Measurements from ENCODE around the gene CACNA1A. TPM values are rescaled to one million over a fixed set of nuclear protein-coding genes. Genes with fewer than 3 reads are reported as not detected.

Gene CACNA1A
- total RNA-seq, 1 donor from 2014 or later: 0.42 TPM

DNA sequence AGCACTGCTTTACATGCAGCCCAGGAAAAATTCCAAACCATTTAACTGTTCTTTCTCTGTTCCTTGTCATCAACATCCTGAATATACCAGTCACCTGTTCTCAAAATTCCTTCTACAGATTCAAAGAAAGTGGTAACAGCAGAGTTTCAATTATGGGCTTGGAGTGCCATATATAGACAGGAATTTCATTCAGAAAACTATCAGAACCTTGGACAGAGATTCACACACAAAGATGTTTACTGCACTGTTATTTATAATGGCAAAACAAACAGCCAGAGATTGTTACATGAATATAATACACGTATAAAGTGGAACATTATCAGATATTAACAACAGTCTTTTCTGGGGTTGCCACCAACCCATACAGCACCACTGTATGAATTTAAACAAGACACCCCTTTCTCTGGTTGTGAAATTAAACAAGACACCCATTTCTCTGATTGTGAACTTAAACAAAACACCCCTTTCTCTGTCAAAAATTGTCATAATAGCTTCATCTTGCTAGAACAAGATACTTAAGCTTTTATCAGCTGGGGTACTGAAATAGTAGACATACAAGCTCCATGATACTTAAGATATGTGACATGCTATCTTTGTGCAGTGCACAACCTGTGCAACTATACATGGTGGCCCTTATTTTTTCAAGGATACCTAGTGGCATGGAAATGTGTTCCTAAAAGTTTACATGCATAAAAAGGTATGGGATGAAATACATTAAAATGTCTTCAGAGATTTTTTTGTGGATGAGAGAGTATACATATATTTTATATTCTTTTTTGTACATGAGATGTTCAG lies 12.6 kb downstream of the CACNA1A start:
- H3K27me3 Mint-ChIP-seq (ENCODE audit: low read depth): no peaks in the 10 kb centered on the region
- TF ChIP-seq, protein P1, sequence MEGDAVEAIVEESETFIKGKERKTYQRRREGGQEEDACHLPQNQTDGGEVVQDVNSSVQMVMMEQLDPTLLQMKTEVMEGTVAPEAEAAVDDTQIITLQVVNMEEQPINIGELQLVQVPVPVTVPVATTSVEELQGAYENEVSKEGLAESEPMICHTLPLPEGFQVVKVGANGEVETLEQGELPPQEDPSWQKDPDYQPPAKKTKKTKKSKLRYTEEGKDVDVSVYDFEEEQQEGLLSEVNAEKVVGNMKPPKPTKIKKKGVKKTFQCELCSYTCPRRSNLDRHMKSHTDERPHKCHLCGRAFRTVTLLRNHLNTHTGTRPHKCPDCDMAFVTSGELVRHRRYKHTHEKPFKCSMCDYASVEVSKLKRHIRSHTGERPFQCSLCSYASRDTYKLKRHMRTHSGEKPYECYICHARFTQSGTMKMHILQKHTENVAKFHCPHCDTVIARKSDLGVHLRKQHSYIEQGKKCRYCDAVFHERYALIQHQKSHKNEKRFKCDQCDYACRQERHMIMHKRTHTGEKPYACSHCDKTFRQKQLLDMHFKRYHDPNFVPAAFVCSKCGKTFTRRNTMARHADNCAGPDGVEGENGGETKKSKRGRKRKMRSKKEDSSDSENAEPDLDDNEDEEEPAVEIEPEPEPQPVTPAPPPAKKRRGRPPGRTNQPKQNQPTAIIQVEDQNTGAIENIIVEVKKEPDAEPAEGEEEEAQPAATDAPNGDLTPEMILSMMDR (IDR thresholded peaks at IDR 0.05): no peak
- H3K36me3 Mint-ChIP-seq (ENCODE audit: low read depth): no peaks in the 10 kb centered on the region

GRCh38 chr19:13492128-13492527 lies 14.2 kb downstream of the CACNA1A start:
- no peaks in the 10 kb centered on the region for H3K4me1 Mint-ChIP-seq (ENCODE audit: low read depth)
- H3K36me3 Mint-ChIP-seq (ENCODE audit: low read depth): no peaks in the 10 kb centered on the region
- H3K27me3 Mint-ChIP-seq (ENCODE audit: low read depth): no peaks in the 10 kb centered on the region
- peaks cover 8% of the 10 kb centered on the region for H3K9me3 Mint-ChIP-seq (ENCODE audit: low read depth)
- no peak overlapping the region for H3K4me3 Mint-ChIP-seq (ENCODE audit: unreplicated experiment)
- H3K27ac Mint-ChIP-seq (ENCODE audit: unreplicated experiment): no peak overlapping the region
- TF ChIP-seq, protein P1 (IDR thresholded peaks at IDR 0.05): no peak
- DNase-seq (ENCODE audit: low spot score): no peak

More for the DNA sequence above, 12.6 kb downstream of the CACNA1A start:
- Mint-ChIP-seq H3K9me3 (ENCODE audit: low read depth) (peaks cover 8% of the 10 kb centered on the region), H3K4me3 (ENCODE audit: unreplicated experiment) (no peak overlapping the region), H3K27ac (ENCODE audit: unreplicated experiment) (no peak overlapping the region), H3K4me1 (ENCODE audit: low read depth) (no peaks in the 10 kb centered on the region)
- DNase-seq (ENCODE audit: low spot score): no peak

GRCh38 chr19:13487985-13488384 lies 18.3 kb downstream of the CACNA1A start:
- TF ChIP-seq, protein P1 (IDR thresholded peaks at IDR 0.05): no peak
- no peak for DNase-seq (ENCODE audit: low spot score)
- Mint-ChIP-seq H3K9me3 (ENCODE audit: low read depth) (peaks cover 4% of the 10 kb centered on the region), H3K4me3 (ENCODE audit: unreplicated experiment) (no peak overlapping the region), H3K27me3 (ENCODE audit: low read depth) (peaks cover 9% of the 10 kb centered on the region), H3K36me3 (ENCODE audit: low read depth) (no peaks in the 10 kb centered on the region), H3K4me1 (ENCODE audit: low read depth) (no peaks in the 10 kb centered on the region), H3K27ac (ENCODE audit: unreplicated experiment) (no peak overlapping the region)

- no peaks in the 10 kb centered on the region for H3K36me3 Mint-ChIP-seq (ENCODE audit: low read depth)
- no peak overlapping the region for H3K4me3 Mint-ChIP-seq (ENCODE audit: unreplicated experiment)
- no peak for DNase-seq (ENCODE audit: low spot score)
- peaks cover 6% of the 10 kb centered on the region for H3K9me3 Mint-ChIP-seq (ENCODE audit: low read depth)
- H3K27me3 Mint-ChIP-seq (ENCODE audit: low read depth): peaks cover 11% of the 10 kb centered on the region
- TF ChIP-seq, protein P1 (IDR thresholded peaks at IDR 0.05): no peak
- no peak overlapping the region for H3K27ac Mint-ChIP-seq (ENCODE audit: unreplicated experiment)
- H3K4me1 Mint-ChIP-seq (ENCODE audit: low read depth): no peaks in the 10 kb centered on the region
Measured at GRCh38 chr19:13484166-13484565, 22.1 kb downstream of the CACNA1A start.

GRCh38 chr19:13483215-13483614 lies 23.1 kb downstream of the CACNA1A start:
- H3K27ac Mint-ChIP-seq (ENCODE audit: unreplicated experiment): no peak overlapping the region

More at GRCh38 chr19:13483215-13483614, 23.1 kb downstream of the CACNA1A start:
- Mint-ChIP-seq H3K4me3 (ENCODE audit: unreplicated experiment) (no peak overlapping the region), H3K27me3 (ENCODE audit: low read depth) (peaks cover 11% of the 10 kb centered on the region), H3K4me1 (ENCODE audit: low read depth) (no peaks in the 10 kb centered on the region), H3K9me3 (ENCODE audit: low read depth) (peaks cover 6% of the 10 kb centered on the region), H3K36me3 (ENCODE audit: low read depth) (no peaks in the 10 kb centered on the region)
- DNase-seq (ENCODE audit: low spot score): no peak
- TF ChIP-seq, protein P1 (IDR thresholded peaks at IDR 0.05): no peak

All from chondrocyte (in vitro differentiated cells).